K562 (cell line): ENCODE results near the gene CPLANE2. TPM values are rescaled to one million over a fixed set of nuclear protein-coding genes. Genes with fewer than 3 reads are reported as not detected.

Experiments
- ATF1 ChIP-seq, 2 experiments: fragments of 450-650 bp in 1 of 2; IDR thresholded peaks; 2 replicates each; pipeline ENCODE4 v1.6.1; 2016; ENCODE audit warnings: missing compliant biosample characterization in 1 of 2, missing genetic modification characterization in 1 of 2
- NBN ChIP-seq: fragments of 450-650 bp; IDR thresholded peaks from 2 replicates; pipeline ENCODE4 v1.6.1; 2016; ENCODE audit warnings: low read depth, mild to moderate bottlenecking
- PKNOX1 ChIP-seq: fragments of 450-650 bp; IDR thresholded peaks from 2 replicates; pipeline ENCODE4 v1.6.1; 2016
- PRDM10 ChIP-seq: fragments of 450-650 bp; IDR thresholded peaks from 2 replicates; pipeline ENCODE4 v1.6.1; 2018; ENCODE audit not compliant: partially characterized antibody
- RHOXF2B ChIP-seq: fragments of 250-450 bp; sonication (Bioruptor Pico); conservative IDR thresholded peaks from 2 replicates; pipeline ENCODE4 v1.5.1; 2021
- SMAD4 ChIP-seq: fragments of 250-450 bp; sonication (Bioruptor Pico); conservative IDR thresholded peaks from 2 replicates; pipeline ENCODE4 v1.8.0; 2021; ENCODE audit warnings: inconsistent platforms, mild to moderate bottlenecking, moderate library complexity
- USF2 ChIP-seq: sonication (generic); formaldehyde crosslinking; IDR thresholded peaks from 2 replicates; pipeline ENCODE4 v1.5.0; 2020; ENCODE audit warnings: missing genetic modification reagents
- ZNF407 ChIP-seq: fragments of 450-650 bp; IDR thresholded peaks from 2 replicates; pipeline ENCODE4 v1.6.1; 2016; ENCODE audit warnings: low read depth
- ZNF41 ChIP-seq: fragments of 250-450 bp; sonication (Bioruptor Pico); conservative IDR thresholded peaks from 2 replicates; pipeline ENCODE4 v1.4.0; 2020; ENCODE audit warnings: mild to moderate bottlenecking
- ZNF449 ChIP-seq: fragments of 250-450 bp; sonication (Bioruptor Pico); IDR thresholded peaks from 2 replicates; pipeline ENCODE4 v1.8.0; 2022; ENCODE audit warnings: moderate library complexity, mild to moderate bottlenecking, inconsistent platforms
- polyA plus RNA-seq, 8 experiments: library from polyadenylated mRNA; depleted of rRNA in 4 of 8; stranded (reverse) in 5 of 8; unstranded in 3 of 8; fragments of >200 nt; fragmentation: Nextera tagmentation in 2 of 8; fragmentation: Illumina TruSeq in 1 of 8; extraction: Ambion mirVana in 2 of 8; extraction: Trizol in 1 of 8; gene quantifications; 2 replicates each; pipeline versions ENCODE4 v1.2.1 to v1.2.3, GENCODE V29; 2011 to 2014; ENCODE audit warnings: inconsistent platforms in 1 of 8, missing spikeins in 1 of 8
- total RNA-seq, 7 experiments: library from RNA; depleted of rRNA in 6 of 7; stranded (reverse); fragments of >200 nt in 6 of 7; fragmentation: Illumina TruSeq in 2 of 7; extraction: Trizol in 2 of 7; gene quantifications; 2 replicates each; pipeline versions ENCODE4 v1.2.1 to v1.2.3, GENCODE V29; 2011 to 2021; ENCODE audit warnings: low replicate concordance in 1 of 7

CPLANE2 gene
- total and polyA plus RNA-seq, 9 of the 15 experiments (the other 6 are each of a cell fraction or from before 2014, with no cell fraction given), result 0.17 to 20.9 (median 8.1) TPM

- TF ChIP-seq ZNF407 (no peak), ZNF449 (CRISPR knock-in tag) (peak; percentile 79), PRDM10 (no peak), ZNF41 (CRISPR knock-in tag) (peak; percentile 87), SMAD4 (CRISPR knock-in tag) (peak; percentile 98), PKNOX1 (0 out of 2 replicates have a peak, but pooled peaks have one; percentile 27), NBN (peak; percentile 91; the same call in 1 of the 2 replicates), ATF1 (CRISPR knock-in tag; IDR thresholded peaks at IDR 0.05) (no peak), ATF1 (tag; IDR thresholded peaks at IDR 0.05) (peak; percentile 80), USF2 (CRISPR knock-in tag) (no peak), RHOXF2B (CRISPR knock-in tag) (peak; percentile 63; the same call in 1 of the 2 replicates)
Measured at GRCh38 chr1:16248603-16249516, 11.9 kb upstream of the CPLANE2 start (continued).
